GM12878 (cell line): ENCODE measurements around the gene MRPL21. TPM values are rescaled to one million over a fixed set of nuclear protein-coding genes. Genes with fewer than 3 reads are reported as not detected.

Source experiments
- ETV6 ChIP-seq, 2 experiments: fragments of 450-650 bp in 1 of 2; IDR thresholded peaks in 1 of 2; conservative IDR thresholded peaks in 1 of 2; 2 replicates each; pipeline ENCODE4 v1.6.1; 2014; ENCODE audit warnings: antibody characterized with exemption in 1 of 2, borderline replicate concordance in 1 of 2, low read depth in 1 of 2, mild to moderate bottlenecking in 1 of 2, moderate library complexity in 1 of 2
- MEF2B ChIP-seq: fragments of 450-650 bp; IDR thresholded peaks from 2 replicates; pipeline ENCODE4 v1.6.1; 2018; ENCODE audit warnings: mild to moderate bottlenecking, moderate library complexity; ENCODE audit not compliant: partially characterized antibody, poor library complexity, severe bottlenecking
- polyA plus RNA-seq, 11 experiments: library from polyadenylated mRNA; depleted of rRNA in 4 of 11; unstranded in 6 of 11; stranded (reverse) in 5 of 11; fragments of >200 nt; fragmentation: Nextera tagmentation in 4 of 11; fragmentation: Illumina TruSeq in 1 of 11; extraction: Ambion mirVana in 4 of 11; extraction: Trizol in 1 of 11; gene quantifications; 1 replicate in 1 of 11; 2 replicates in 10 of 11; pipeline versions ENCODE4 v1.2.1 to v1.2.3, GENCODE V29; 2011 to 2016; ENCODE audit warnings: inconsistent platforms in 2 of 11, missing spikeins in 2 of 11, low read depth in 1 of 11
- total RNA-seq, 4 experiments: library from RNA; depleted of rRNA in 3 of 4; stranded (reverse); fragments of >200 nt in 3 of 4; fragmentation: Illumina TruSeq in 1 of 4; extraction: Trizol in 1 of 4; gene quantifications; 2 replicates each; pipeline versions ENCODE4 v1.2.1 to v1.2.3, GENCODE V29; 2013 to 2021
- TF ChIP-seq, protein P1 (sequence below): IDR thresholded peaks from 2 replicates; pipeline ENCODE4 v1.6.1; 2012; ENCODE audit warnings: low read depth, low read length, improper control_type of control experiment
- TF ChIP-seq, protein P2 (sequence below): fragments of 450-650 bp; IDR thresholded peaks from 2 replicates; pipeline ENCODE4 v1.6.1; 2017; ENCODE audit warnings: mild to moderate bottlenecking, moderate library complexity
- TF ChIP-seq, protein P3 (sequence below): IDR thresholded peaks from 2 replicates; pipeline ENCODE4 v1.6.1; 2012; ENCODE audit warnings: low read length, inconsistent platforms

Gene MRPL21
- total and polyA plus RNA-seq, 10 of the 15 experiments (the other 5 are each of a cell fraction or from before 2014, with no cell fraction given) = 86.6 to 283 (median 130) TPM

DNA sequence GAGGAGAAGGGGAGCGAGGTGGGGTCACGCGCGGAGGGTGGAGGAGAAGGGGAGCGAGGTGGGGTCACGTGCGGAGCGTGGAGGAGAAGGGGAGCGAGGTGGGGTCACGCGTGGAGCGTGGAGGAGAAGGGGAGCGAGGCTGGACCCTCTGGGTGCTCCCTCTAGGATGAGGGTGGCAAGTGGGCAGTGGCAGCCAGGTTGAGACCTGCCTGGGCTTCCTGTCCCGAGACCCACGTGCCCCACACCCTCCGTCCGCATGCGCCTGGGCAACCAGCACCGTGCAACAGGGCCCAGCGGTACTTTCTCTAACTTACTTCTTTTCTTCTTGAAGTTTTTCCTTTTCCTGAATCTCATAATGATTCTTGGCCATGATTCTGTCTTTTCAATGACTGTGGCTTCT, 11.1 kb downstream of the MRPL21 start (continued):
- TF ChIP-seq, protein P1, sequence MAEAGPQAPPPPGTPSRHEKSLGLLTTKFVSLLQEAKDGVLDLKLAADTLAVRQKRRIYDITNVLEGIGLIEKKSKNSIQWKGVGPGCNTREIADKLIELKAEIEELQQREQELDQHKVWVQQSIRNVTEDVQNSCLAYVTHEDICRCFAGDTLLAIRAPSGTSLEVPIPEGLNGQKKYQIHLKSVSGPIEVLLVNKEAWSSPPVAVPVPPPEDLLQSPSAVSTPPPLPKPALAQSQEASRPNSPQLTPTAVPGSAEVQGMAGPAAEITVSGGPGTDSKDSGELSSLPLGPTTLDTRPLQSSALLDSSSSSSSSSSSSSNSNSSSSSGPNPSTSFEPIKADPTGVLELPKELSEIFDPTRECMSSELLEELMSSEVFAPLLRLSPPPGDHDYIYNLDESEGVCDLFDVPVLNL = no peak
- TF ChIP-seq MEF2B = no peak
- TF ChIP-seq ETV6 (conservative IDR thresholded peaks at IDR 0.05 in 1 of 2, IDR thresholded peaks at IDR 0.05 in 1 of 2; ENCODE audit: borderline replicate concordance in 1 of 2, low read depth in 1 of 2) = no peak
- TF ChIP-seq, protein P2, sequence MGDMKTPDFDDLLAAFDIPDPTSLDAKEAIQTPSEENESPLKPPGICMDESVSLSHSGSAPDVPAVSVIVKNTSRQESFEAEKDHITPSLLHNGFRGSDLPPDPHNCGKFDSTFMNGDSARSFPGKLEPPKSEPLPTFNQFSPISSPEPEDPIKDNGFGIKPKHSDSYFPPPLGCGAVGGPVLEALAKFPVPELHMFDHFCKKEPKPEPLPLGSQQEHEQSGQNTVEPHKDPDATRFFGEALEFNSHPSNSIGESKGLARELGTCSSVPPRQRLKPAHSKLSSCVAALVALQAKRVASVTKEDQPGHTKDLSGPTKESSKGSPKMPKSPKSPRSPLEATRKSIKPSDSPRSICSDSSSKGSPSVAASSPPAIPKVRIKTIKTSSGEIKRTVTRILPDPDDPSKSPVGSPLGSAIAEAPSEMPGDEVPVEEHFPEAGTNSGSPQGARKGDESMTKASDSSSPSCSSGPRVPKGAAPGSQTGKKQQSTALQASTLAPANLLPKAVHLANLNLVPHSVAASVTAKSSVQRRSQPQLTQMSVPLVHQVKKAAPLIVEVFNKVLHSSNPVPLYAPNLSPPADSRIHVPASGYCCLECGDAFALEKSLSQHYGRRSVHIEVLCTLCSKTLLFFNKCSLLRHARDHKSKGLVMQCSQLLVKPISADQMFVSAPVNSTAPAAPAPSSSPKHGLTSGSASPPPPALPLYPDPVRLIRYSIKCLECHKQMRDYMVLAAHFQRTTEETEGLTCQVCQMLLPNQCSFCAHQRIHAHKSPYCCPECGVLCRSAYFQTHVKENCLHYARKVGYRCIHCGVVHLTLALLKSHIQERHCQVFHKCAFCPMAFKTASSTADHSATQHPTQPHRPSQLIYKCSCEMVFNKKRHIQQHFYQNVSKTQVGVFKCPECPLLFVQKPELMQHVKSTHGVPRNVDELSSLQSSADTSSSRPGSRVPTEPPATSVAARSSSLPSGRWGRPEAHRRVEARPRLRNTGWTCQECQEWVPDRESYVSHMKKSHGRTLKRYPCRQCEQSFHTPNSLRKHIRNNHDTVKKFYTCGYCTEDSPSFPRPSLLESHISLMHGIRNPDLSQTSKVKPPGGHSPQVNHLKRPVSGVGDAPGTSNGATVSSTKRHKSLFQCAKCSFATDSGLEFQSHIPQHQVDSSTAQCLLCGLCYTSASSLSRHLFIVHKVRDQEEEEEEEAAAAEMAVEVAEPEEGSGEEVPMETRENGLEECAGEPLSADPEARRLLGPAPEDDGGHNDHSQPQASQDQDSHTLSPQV = no peak
- TF ChIP-seq, protein P3, sequence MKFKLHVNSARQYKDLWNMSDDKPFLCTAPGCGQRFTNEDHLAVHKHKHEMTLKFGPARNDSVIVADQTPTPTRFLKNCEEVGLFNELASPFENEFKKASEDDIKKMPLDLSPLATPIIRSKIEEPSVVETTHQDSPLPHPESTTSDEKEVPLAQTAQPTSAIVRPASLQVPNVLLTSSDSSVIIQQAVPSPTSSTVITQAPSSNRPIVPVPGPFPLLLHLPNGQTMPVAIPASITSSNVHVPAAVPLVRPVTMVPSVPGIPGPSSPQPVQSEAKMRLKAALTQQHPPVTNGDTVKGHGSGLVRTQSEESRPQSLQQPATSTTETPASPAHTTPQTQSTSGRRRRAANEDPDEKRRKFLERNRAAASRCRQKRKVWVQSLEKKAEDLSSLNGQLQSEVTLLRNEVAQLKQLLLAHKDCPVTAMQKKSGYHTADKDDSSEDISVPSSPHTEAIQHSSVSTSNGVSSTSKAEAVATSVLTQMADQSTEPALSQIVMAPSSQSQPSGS = no peak
